Breast epithelium (tissue), 4 donors: ENCODE results near the gene ZC3H13. TPM values are rescaled to one million over a fixed set of nuclear protein-coding genes. Genes with fewer than 3 reads are reported as not detected.

Experiments used
- DNase-seq, 2 donors: peaks; one replicate each; pipeline ENCODE4 v3.0.0-alpha.2; 2019; ENCODE audit warnings: low spot score in 2 of 2
- H3K27ac ChIP-seq, 2 donors: fragments of 200-600 bp; sonication (generic) in 1 of 2; one replicate each; pipeline ENCODE4 v1.5.1; 2016 to 2019; ENCODE audit warnings: mild to moderate bottlenecking in 1 of 2
- H3K27me3 ChIP-seq, 2 donors: fragments of 200-600 bp; sonication (generic) in 1 of 2; one replicate each; pipeline versions ENCODE4 v1.5.1 to v1.6.0; 2017 to 2019; ENCODE audit warnings: control low read depth in 1 of 2, mild to moderate bottlenecking in 1 of 2
- H3K36me3 ChIP-seq: fragments of 200-600 bp; one replicate; pipeline ENCODE4 v1.5.1; 2019
- H3K4me1 ChIP-seq, 2 donors: fragments of 200-600 bp; sonication (generic); one replicate each; pipeline ENCODE4 v1.5.1; 2016 to 2019; ENCODE audit warnings: control low read depth in 1 of 2
- H3K4me3 ChIP-seq, 3 donors: fragments of 200-600 bp; sonication (generic); 1 replicate in 2 of 3; 2 replicates in 1 of 3; pipeline ENCODE4 v1.5.1; 2016 to 2019; ENCODE audit warnings: mild to moderate bottlenecking in 3 of 3, moderate library complexity in 2 of 3
- H3K9me3 ChIP-seq, 2 donors: fragments of 200-600 bp; sonication (generic) in 1 of 2; one replicate each; pipeline ENCODE4 v1.5.1; 2016 to 2019; ENCODE audit warnings: control low read depth in 1 of 2
- POLR2A ChIP-seq: fragments of 450-650 bp; IDR thresholded peaks from one replicate; pipeline ENCODE4 v1.6.1; 2016; ENCODE audit warnings: antibody characterized with exemption, mild to moderate bottlenecking, moderate library complexity
- POLR2AphosphoS5 ChIP-seq, 3 donors: sonication (generic); formaldehyde crosslinking; IDR thresholded peaks; one replicate each; pipeline ENCODE4 v1.6.1; 2017; ENCODE audit warnings: antibody characterized with exemption in 3 of 3
- intact Hi-C: fragments of 100-400 bp; cut with DNase I; formaldehyde crosslinking; loops from one replicate; pipeline ENCODE4 v1.15.1; 2023; ENCODE audit warnings: low total_unique reads
- total RNA-seq, 3 donors: library from RNA; depleted of rRNA; stranded (reverse); fragments of >200 nt; gene quantifications; one replicate each; pipeline ENCODE4 v1.1.0, GENCODE V29; 2016
- TF ChIP-seq, protein P1 (sequence below), 3 donors: fragments of 450-650 bp; IDR thresholded peaks; one replicate each; pipeline ENCODE4 v1.5.1; 2016 to 2017; ENCODE audit warnings: antibody characterized with exemption in 3 of 3, mild to moderate bottlenecking in 3 of 3, moderate library complexity in 3 of 3

The ZC3H13 gene
- total RNA-seq, 3 donors from 2014 or later = 31.0 to 40.6 (median 38.9) TPM

GRCh38 chr13:45949161-45949560 is 103.4 kb downstream of the ZC3H13 start:
- Histone ChIP-seq H3K4me3 (no peak overlapping the region), H3K27me3 (no peaks in the 10 kb centered on the region), H3K27ac (no peak overlapping the region), H3K9me3 (no peaks in the 10 kb centered on the region), H3K4me1 (no peaks in the 10 kb centered on the region), H3K36me3 (no peaks in the 10 kb centered on the region)
- no peak for TF ChIP-seq POLR2A
- TF ChIP-seq POLR2AphosphoS5 (IDR thresholded peaks at IDR 0.05) = no peak
- TF ChIP-seq, protein P1, sequence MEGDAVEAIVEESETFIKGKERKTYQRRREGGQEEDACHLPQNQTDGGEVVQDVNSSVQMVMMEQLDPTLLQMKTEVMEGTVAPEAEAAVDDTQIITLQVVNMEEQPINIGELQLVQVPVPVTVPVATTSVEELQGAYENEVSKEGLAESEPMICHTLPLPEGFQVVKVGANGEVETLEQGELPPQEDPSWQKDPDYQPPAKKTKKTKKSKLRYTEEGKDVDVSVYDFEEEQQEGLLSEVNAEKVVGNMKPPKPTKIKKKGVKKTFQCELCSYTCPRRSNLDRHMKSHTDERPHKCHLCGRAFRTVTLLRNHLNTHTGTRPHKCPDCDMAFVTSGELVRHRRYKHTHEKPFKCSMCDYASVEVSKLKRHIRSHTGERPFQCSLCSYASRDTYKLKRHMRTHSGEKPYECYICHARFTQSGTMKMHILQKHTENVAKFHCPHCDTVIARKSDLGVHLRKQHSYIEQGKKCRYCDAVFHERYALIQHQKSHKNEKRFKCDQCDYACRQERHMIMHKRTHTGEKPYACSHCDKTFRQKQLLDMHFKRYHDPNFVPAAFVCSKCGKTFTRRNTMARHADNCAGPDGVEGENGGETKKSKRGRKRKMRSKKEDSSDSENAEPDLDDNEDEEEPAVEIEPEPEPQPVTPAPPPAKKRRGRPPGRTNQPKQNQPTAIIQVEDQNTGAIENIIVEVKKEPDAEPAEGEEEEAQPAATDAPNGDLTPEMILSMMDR (IDR thresholded peaks at IDR 0.05) = no peak
- intact Hi-C loops = no loop called here
- DNase-seq = no peak

- no peaks in the 10 kb centered on the region for H3K4me1 ChIP-seq
- intact Hi-C loops = no loop called here
- TF ChIP-seq POLR2AphosphoS5 (IDR thresholded peaks at IDR 0.05) (no peak), POLR2A (no peak)
- TF ChIP-seq, protein P1 (IDR thresholded peaks at IDR 0.05) = no peak
- H3K9me3 ChIP-seq = no peaks in the 10 kb centered on the region
- H3K4me3 ChIP-seq = no peak overlapping the region
- no peak for DNase-seq
- H3K36me3 ChIP-seq = no peaks in the 10 kb centered on the region
- H3K27me3 ChIP-seq = no peaks in the 10 kb centered on the region
- no peak overlapping the region for H3K27ac ChIP-seq
Observed at GRCh38 chr13:45943965-45944364, 108.6 kb downstream of the ZC3H13 start.

- H3K4me3 ChIP-seq = no peak overlapping the region
- no peaks in the 10 kb centered on the region for H3K36me3 ChIP-seq
- intact Hi-C loops = no loop called here
- H3K4me1 ChIP-seq = no peaks in the 10 kb centered on the region
- no peaks in the 10 kb centered on the region for H3K27me3 ChIP-seq
- no peak overlapping the region for H3K27ac ChIP-seq
- TF ChIP-seq, protein P1 (IDR thresholded peaks at IDR 0.05) = no peak
- TF ChIP-seq POLR2AphosphoS5 (IDR thresholded peaks at IDR 0.05) = no peak
- TF ChIP-seq POLR2A = no peak
- DNase-seq = no peak
- no peaks in the 10 kb centered on the region for H3K9me3 ChIP-seq
Observed at GRCh38 chr13:45943120-45943519, 109.4 kb downstream of the ZC3H13 start.

GRCh38 chr13:45941261-45941660 is 111.3 kb downstream of the ZC3H13 start:
- Histone ChIP-seq H3K27me3 (no peaks in the 10 kb centered on the region), H3K9me3 (no peaks in the 10 kb centered on the region), H3K4me3 (no peak overlapping the region), H3K4me1 (no peaks in the 10 kb centered on the region), H3K27ac (no peak overlapping the region), H3K36me3 (no peaks in the 10 kb centered on the region)
- TF ChIP-seq, protein P1 (IDR thresholded peaks at IDR 0.05) = no peak
- TF ChIP-seq POLR2A (no peak), POLR2AphosphoS5 (IDR thresholded peaks at IDR 0.05) (no peak)
- intact Hi-C loops = no loop called here
- no peak for DNase-seq

- Histone ChIP-seq H3K4me1 (no peaks in the 10 kb centered on the region), H3K27me3 (no peaks in the 10 kb centered on the region), H3K9me3 (no peaks in the 10 kb centered on the region), H3K4me3 (no peak overlapping the region), H3K27ac (no peak overlapping the region), H3K36me3 (no peaks in the 10 kb centered on the region)
- no peak for DNase-seq
- TF ChIP-seq POLR2A = no peak
- TF ChIP-seq, protein P1 (IDR thresholded peaks at IDR 0.05) = no peak
- TF ChIP-seq POLR2AphosphoS5 (IDR thresholded peaks at IDR 0.05) = no peak
- intact Hi-C loops = no loop called here
Observed at GRCh38 chr13:45940061-45940460, 112.5 kb downstream of the ZC3H13 start.
